Erythroblast (primary cell): ENCODE measurements around the gene GGCX.

Experiments
- GATA1 ChIP-seq: IDR thresholded peaks from 2 replicates; pipeline ENCODE4 v1.6.1; 2011; ENCODE audit warnings: low read depth, mild to moderate bottlenecking, control low read depth, low read length, moderate library complexity
- POLR2A ChIP-seq: IDR thresholded peaks from 2 replicates; pipeline ENCODE4 v1.6.1; 2011; ENCODE audit warnings: mild to moderate bottlenecking, low read length

DNA sequence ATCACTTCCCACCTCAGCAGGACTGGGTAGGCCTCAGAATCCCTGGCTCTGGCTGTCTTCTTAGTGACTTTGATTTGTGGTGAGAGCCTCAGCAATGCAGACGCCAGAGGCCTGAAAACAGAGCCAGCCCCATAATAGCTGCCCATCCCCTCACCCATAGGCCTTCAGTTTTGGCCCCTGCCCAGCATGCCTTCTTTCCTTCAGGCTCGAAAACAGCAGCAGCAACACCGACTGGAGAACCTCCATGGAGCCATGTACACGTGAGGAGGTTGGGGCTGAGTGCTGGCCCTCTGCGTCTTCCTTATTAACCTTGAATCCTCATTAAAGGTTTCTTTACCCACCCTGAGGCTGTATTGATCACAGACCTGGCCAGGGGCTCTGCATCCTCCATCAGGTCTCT, 35.9 kb upstream of the GGCX start:
- TF ChIP-seq POLR2A (no peak), GATA1 (no peak)
